NB4 (cell line): ENCODE measurements around the gene ETV7.

Experiments used
- DNase-seq: peaks from one replicate; pipeline ENCODE4 v3.0.0; 2010; ENCODE audit warnings: low read depth
- H3K4me3 ChIP-seq: one replicate; pipeline ENCODE4 v1.5.1; 2011; ENCODE audit warnings: mild to moderate bottlenecking, low read depth, low read length, moderate library complexity
- MYC ChIP-seq: IDR thresholded peaks from 2 replicates; pipeline ENCODE4 v1.6.1; 2011; ENCODE audit warnings: low read depth, low read length
- POLR2A ChIP-seq: IDR thresholded peaks from 2 replicates; pipeline ENCODE4 v1.6.1; 2011; ENCODE audit warnings: mild to moderate bottlenecking; ENCODE audit not compliant: insufficient read length; ENCODE audit errors: extremely low read depth
- TF ChIP-seq, protein P1 (sequence below): IDR thresholded peaks from 2 replicates; pipeline ENCODE4 v1.6.1; 2011; ENCODE audit warnings: low read depth, low read length
- TF ChIP-seq, protein P2 (sequence below): IDR thresholded peaks from one replicate; pipeline ENCODE4 v1.5.1; 2012; ENCODE audit warnings: low read depth, low read length

The ETV7 gene

DNA sequence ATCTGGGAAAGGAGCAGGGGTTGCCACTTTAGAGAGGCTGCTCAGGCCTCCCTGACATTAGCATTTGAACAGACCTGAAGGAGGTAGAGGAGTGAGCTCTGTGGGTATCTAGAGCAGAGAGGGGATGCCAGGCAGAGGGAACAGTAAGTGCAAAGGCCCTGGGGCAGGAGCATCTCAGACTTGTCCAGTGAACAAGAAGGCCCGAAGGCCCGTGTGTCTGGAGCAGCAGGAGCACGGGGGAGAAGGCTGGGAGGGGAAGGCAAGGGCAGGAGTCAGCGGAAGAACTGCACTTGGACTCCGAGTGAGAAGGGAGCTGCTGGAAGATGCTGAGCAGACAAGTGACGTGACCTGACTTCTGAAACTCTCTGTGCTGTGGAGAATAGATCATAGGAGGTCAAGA lies 15.4 kb downstream of the ETV7 start:
- no peak for DNase-seq
- no peak overlapping the region for H3K4me3 ChIP-seq
- TF ChIP-seq, protein P1, sequence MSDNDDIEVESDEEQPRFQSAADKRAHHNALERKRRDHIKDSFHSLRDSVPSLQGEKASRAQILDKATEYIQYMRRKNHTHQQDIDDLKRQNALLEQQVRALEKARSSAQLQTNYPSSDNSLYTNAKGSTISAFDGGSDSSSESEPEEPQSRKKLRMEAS = no peak
- TF ChIP-seq POLR2A (no peak), MYC (no peak)
- TF ChIP-seq, protein P2, sequence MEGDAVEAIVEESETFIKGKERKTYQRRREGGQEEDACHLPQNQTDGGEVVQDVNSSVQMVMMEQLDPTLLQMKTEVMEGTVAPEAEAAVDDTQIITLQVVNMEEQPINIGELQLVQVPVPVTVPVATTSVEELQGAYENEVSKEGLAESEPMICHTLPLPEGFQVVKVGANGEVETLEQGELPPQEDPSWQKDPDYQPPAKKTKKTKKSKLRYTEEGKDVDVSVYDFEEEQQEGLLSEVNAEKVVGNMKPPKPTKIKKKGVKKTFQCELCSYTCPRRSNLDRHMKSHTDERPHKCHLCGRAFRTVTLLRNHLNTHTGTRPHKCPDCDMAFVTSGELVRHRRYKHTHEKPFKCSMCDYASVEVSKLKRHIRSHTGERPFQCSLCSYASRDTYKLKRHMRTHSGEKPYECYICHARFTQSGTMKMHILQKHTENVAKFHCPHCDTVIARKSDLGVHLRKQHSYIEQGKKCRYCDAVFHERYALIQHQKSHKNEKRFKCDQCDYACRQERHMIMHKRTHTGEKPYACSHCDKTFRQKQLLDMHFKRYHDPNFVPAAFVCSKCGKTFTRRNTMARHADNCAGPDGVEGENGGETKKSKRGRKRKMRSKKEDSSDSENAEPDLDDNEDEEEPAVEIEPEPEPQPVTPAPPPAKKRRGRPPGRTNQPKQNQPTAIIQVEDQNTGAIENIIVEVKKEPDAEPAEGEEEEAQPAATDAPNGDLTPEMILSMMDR = no peak

DNA sequence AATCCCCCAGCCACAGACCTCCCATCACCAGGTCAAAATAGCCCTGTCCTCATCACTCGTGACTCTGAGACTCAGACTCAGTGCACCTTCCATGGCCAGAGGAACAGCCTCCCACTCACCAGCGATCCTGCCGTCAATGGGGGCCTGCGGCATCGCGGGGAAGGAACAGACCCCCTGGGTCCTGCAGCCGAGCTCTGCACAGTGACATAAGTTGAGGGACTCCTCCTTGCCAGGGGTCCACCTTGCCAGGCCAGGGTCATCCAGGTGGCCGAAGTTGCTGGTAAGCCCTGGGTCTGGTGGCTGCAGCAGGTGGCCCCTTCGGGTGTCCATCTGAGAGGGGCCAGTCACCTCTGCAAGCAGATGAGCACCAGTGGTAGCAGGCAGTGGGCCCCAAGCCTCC lies 16.3 kb downstream of the ETV7 start:
- no peak for TF ChIP-seq MYC
- TF ChIP-seq, protein P1 = no peak
- TF ChIP-seq, protein P2 = no peak
- no peak for TF ChIP-seq POLR2A
- DNase-seq = no peak
- no peak overlapping the region for H3K4me3 ChIP-seq

DNA sequence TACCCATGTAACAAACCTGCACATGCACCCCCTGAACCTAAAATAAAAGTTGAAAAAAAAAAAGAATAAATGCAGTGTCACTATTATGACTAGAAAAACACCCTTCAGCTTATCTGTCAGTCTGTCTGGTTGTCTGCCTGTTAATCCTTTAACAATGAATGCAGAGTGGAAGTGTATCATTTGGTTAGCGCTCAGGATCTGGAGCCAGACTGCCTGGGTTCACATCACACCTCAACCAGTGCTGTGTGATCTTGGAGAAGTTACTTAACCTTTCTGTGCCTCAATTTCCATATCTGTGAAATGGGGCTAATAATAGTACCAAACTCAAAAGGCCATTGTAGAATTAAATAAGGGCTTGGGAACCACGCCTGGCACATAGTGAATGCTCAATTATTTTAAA lies 16.8 kb downstream of the ETV7 start:
- no peak for DNase-seq
- TF ChIP-seq, protein P1 = no peak
- TF ChIP-seq, protein P2 = no peak
- TF ChIP-seq POLR2A (no peak), MYC (no peak)

DNA sequence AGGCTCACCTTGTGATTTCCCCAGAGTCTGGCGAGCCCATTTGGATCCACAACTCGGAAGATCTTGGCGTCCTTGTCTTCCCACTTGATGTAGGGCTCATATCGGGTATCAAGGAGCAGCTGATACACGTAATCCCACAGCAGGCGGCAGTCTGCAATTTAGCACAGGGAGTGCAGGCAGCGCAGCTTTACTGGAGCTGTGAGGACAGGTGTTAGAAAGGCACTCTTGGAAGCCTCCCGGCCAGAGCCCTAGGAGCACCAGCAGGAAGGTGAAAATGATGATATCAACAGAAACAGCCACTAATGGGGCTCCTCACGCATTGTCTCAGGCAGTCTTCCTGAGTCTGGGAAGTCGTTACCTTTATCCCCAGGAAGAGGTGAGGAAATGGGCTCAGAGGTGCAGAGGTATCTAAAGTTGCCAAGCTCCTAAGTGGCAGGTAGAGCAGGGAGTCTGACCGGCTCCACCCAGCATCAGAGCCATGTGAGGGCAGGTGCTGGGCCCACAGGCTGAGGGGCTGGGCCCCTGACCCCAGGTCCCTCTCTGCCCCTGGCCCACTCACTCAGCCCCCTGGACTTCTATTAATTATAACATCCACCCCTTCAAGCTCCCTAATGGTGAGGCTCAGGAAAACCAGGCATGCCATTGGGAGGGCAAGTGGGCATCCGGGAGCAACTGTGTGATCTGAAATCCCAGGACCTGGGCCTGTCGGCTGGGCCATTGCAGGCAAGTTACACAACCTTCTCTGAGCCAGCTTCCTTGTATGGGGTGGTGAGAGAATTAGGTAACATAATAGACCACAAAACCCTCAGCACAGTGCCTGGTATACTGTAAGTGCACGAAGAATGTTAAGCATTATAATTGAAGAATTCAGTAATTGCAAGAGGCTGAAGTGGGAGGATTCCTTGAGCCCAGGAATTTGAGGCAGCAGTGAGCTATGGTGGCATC lies 18.3 kb downstream of the ETV7 start:
- TF ChIP-seq, protein P2 = no peak
- peak; percentile 53; the same call in 1 of the 2 replicates for TF ChIP-seq MYC
- DNase-seq = peak; percentile 96
- no peak overlapping the region for H3K4me3 ChIP-seq

More for the DNA sequence above, 16.8 kb downstream of the ETV7 start:
- H3K4me3 ChIP-seq = no peak overlapping the region

DNA sequence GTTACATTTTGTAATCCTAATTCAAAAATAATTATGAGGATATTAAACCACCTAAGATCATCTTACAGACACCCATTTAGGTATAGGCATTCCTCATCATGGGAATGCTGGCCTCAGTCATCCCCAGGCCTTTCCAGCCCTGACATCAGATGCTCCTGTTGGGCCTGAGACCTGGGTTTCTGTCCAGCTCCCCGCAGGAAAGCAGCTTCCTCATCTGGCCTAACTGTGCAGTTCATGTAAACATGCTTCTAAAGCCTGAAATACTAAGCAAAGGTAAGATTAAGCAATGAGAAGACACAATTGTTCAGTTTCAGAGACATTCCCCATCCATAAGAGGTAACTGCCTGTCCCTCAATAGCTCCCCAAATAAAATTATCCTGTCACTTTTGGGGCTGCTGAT lies 19.0 kb downstream of the ETV7 start:
- peak; percentile 48 for DNase-seq
- no peak overlapping the region for H3K4me3 ChIP-seq
- TF ChIP-seq MYC (no peak), POLR2A (no peak)
- TF ChIP-seq, protein P1 = no peak
- TF ChIP-seq, protein P2 = no peak
